Stimulated activated CD4-positive, alpha-beta T cell treated with anti-CD3 and anti-CD28 coated beads, Interleukin-2, amount 100 ng/mL, for 48 hours (primary cell): Measurements from ENCODE around the gene ZNF346.

Experiments used
- DNase-seq, 2 donors: peaks; one replicate each; pipeline ENCODE4 v3.0.0-alpha.2; 2020

Gene ZNF346

GRCh38 chr5:177124486-177124991, 102.0 kb downstream of the ZNF346 start:
- DNase-seq = no peak

GRCh38 chr5:177126771-177127170, 104.3 kb downstream of the ZNF346 start:
- DNase-seq = no peak

GRCh38 chr5:177128551-177128981, 106.1 kb downstream of the ZNF346 start:
- no peak for DNase-seq

- DNase-seq = no peak
Measured at GRCh38 chr5:177130211-177131018, 107.9 kb downstream of the ZNF346 start.
